ENCODE measurements around the gene TINAG.

The TINAG gene
- total RNA-seq = 0 to 0.07 reads per million in 2 donors

GRCh38 chr6:54308289-54308985 lies at the start of gene TINAG:
Gene TINAG, plus strand, starts transcription at chr6:54308441. Its CDS starts 110 bp downstream, at chr6:54308551.
- DNase-seq = no peak

GRCh38 chr6:54260025-54260424 lies 48.2 kb upstream of the TINAG start:
- DNase-seq = no peak

GRCh38 chr6:54262499-54262898 lies 45.7 kb upstream of the TINAG start:
- DNase-seq = no peak

GRCh38 chr6:54262971-54263370 lies 45.3 kb upstream of the TINAG start:
- no peak for DNase-seq

- DNase-seq = no peak
These were observed 43.5 kb upstream of the TINAG start for GRCh38 chr6:54264581-54265272.

GRCh38 chr6:54266400-54266923 lies 41.8 kb upstream of the TINAG start:
- DNase-seq = no peak

GRCh38 chr6:54267798-54268197 lies 40.4 kb upstream of the TINAG start:
- DNase-seq = no peak

- DNase-seq = no peak
These were observed 34.9 kb upstream of the TINAG start for GRCh38 chr6:54273214-54273820.

- DNase-seq = no peak
These were observed 33.9 kb upstream of the TINAG start for GRCh38 chr6:54274383-54274782.

GRCh38 chr6:54282186-54282585 lies 26.1 kb upstream of the TINAG start:
- DNase-seq = no peak

GRCh38 chr6:54284161-54284860 lies 23.9 kb upstream of the TINAG start:
- no peak for DNase-seq

- DNase-seq = no peak
These were observed 22.6 kb upstream of the TINAG start for GRCh38 chr6:54285595-54285994.

- no peak for DNase-seq
These were observed 22.1 kb upstream of the TINAG start for GRCh38 chr6:54286141-54286540.

- DNase-seq = no peak
These were observed 19.8 kb upstream of the TINAG start for GRCh38 chr6:54288474-54288873.

GRCh38 chr6:54289426-54289825 lies 18.8 kb upstream of the TINAG start:
- DNase-seq = no peak

GRCh38 chr6:54291146-54291545 lies 17.1 kb upstream of the TINAG start:
- no peak for DNase-seq

- no peak for DNase-seq
These were observed 16.5 kb upstream of the TINAG start for GRCh38 chr6:54291738-54292137.

GRCh38 chr6:54294965-54295532 lies 13.2 kb upstream of the TINAG start:
- no peak for DNase-seq

GRCh38 chr6:54299542-54300269 lies 8.5 kb upstream of the TINAG start:
- no peak for DNase-seq

- DNase-seq = no peak
These were observed 6.5 kb upstream of the TINAG start for GRCh38 chr6:54301770-54302169.

- DNase-seq = no peak
These were observed 766 bp upstream of the TINAG start for GRCh38 chr6:54307439-54307910.

GRCh38 chr6:54308986-54309315 lies 710 bp downstream of the TINAG start:
- DNase-seq = no peak

Measured in T-helper 9 cell (primary cell).